Measurements from ENCODE around the gene SH2D7.

The SH2D7 gene

GRCh38 chr15:78079298-78080087, 12.9 kb upstream of the SH2D7 start:
- no peak for DNase-seq

DNA sequence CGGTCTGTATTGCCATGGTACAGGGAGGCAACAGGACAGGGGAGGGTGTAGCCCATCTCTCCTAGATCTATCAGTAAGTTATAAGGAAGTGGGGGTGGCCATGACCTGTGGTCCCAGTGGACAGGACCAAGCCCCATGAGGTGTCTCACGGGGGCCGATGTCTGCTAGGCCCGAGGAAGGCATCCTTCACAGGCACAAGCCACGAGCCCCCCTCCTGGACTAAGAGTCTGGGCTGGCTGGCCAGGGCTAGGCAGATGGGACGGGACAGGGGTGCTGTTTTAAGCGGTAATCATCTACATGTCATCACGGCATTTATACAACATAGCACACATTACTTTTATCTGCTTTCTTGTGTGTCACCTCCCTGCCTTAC, 12.3 kb upstream of the SH2D7 start:
- DNase-seq, result no peak

DNA sequence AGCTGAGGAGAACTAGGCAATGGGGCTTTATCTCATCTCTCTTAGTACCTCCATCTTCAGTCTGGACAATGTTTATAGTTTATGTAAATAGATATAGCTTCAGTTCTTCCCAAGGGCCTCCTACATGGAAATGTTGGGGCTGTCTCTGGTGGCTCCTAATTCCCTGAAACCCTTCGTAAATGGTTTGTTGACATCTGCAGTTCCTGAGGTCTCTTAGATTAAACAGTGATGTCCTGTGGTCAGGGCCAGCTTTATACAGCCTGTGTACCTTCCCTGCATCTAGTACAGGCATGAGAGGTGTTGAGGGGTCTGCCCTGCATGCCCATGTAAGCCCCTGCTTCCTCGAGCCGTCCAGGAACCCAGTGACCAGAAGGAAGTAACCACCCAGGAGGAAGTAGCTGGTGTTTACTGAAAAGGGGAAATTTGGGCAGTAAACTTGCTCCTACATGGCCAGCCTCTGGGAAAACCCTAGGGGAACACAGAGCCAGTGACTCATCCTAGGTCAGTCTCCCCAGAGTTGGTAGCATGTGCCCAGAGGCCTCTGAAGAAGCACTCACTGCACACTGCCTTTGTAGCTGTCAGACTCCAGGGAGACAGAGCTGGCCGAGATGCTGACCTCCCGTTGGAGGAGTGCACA, 10.1 kb upstream of the SH2D7 start:
- DNase-seq, result no peak

- DNase-seq, result no peak
Measured at GRCh38 chr15:78082743-78083110, 9.6 kb upstream of the SH2D7 start.

DNA sequence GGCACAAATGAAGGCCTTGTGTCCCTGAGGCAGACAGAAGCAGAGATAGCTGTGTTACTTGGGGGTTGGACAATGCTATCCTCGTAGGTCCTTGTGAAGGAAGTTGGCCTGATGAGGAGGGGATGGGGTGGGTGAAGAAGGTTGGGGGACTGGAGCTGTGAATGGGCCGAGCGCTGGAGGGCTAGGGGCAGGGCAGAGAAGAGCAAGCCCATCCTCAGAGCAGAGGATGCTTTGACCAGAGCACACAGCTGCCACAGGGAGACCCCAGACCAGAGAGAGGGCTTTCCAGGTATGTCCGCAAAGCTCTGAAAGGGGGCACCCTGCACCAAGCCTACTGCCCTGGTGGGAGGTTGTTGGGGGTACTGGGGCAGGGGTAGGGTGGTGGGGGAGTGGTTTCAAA, 9.2 kb upstream of the SH2D7 start:
- DNase-seq, result no peak

DNA sequence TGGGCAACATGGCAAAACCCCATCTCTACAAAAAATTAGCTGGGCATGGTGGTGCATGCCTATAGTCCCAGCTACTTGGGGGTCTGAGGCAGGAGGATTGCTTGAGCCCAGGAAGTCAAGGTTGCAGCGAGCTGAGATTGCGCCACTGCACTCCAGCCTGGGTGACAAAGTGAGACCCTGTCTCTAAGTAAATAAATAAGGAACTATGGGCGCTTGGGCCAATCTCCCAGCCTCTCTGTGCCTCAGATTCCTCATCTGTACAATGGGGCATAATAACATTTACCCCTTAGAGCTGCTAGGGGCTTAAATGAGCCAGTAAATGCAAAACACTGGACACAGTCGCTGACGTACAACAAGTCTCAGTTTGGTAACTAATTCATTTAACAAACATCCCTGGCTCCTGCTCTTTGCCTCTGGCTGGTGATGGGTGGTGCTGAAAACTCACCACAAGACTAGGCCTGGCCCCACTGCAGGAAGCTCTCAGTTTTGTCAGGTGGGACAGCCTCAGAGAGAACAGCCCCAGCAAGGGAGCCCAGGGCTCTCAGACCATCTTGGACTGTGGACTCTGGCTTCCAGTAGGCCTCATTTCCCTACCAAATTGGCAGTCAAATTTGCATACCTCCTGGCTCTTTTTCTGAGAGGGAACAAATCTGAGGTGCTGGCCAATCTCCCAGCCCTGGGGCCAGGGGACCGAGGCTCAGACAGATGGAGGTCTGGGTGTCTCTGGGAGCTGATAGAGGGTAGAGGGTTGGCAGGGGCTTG, 8.5 kb upstream of the SH2D7 start:
- no peak for DNase-seq

DNA sequence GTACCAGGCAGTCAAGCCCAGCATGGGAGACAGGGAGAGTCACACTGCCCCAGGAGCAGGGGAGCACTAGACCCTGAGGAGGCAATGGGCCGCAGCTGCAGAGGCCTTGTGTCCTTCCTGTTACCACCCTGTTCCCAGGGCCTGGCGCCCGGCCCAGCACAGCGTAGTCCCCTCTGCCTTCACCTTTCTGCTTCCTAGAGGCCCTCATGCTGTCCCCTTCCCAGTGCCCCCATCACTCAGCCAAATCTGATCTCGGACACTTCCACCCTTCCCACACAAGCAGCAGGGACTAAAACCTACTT, 8.0 kb upstream of the SH2D7 start:
- no peak for DNase-seq

DNA sequence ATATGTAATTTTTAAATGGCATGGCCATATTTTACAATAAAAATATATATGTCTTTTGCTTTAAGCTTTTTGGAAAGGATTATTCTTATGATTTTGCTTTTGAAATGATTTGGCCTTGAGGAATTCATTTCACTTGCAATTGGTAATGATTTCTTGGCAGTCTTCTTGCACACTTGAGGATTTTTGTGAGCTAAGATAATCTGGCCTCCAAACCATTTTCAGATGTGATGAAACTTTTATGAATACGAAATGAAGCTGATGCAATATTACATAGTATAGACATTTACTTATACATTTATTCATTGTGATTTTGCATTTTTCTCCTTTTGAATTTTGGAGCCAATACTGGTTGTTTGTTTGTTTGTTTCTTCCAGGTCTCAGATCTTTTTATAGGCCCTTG, 6.4 kb upstream of the SH2D7 start:
- DNase-seq, result no peak

DNA sequence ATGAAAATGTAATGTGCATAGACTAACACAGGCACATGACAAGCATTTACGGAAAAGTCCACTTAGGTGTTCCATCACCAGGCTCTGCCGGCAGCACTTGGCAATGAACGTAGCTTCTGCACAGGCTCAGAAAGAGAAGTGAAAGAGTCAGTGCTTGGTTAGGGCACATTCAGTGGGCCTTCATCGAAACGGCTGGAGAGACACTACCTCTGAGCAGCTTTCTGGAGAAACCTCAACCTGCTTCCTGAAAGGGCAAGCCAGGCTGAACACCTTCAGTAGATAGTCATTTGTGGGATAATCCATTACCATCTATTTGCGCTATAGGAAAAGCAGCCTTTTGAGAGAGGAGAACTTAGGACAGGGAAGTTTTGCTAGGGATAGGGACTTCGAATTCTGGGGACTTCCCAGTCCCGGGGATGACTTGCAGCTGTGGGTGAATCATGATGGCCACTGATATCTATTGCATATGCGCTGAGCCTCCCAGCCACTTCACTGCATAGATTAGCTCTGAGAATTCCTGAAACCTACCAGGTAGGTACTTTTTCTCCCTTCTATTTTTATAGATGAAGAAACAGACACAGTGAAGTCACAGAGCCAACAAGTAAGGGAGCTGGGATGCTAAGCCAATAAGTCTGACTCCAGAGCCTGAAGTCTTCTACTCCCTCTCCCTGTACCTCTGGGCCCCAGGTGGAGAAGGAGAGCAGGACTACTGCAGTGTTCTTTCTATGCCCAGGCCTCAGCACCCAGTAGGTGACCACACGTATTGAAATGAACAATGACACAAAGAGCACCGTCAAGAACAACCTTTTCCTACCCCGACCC, 4.2 kb upstream of the SH2D7 start:
- DNase-seq, result no peak

DNA sequence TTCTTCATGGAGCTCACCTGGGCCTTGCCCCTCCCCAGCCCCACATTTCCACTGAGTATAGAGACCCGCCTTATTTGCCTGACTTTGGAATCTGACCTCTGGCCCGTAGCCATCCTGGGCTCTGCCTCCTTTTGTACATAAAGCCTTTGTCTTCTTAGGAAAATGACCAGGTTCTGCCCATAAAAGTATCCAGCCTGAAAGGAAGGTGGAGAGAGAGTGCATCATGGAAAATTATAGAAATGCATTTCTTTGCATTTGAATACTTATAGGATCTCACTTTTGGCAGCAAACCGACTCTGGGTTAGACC, 3.6 kb upstream of the SH2D7 start:
- no peak for DNase-seq

- no peak for DNase-seq
Measured at GRCh38 chr15:78090422-78091063, 1.8 kb upstream of the SH2D7 start.

- no peak for DNase-seq
Measured at GRCh38 chr15:78093242-78094020, 1.1 kb downstream of the SH2D7 start.

DNA sequence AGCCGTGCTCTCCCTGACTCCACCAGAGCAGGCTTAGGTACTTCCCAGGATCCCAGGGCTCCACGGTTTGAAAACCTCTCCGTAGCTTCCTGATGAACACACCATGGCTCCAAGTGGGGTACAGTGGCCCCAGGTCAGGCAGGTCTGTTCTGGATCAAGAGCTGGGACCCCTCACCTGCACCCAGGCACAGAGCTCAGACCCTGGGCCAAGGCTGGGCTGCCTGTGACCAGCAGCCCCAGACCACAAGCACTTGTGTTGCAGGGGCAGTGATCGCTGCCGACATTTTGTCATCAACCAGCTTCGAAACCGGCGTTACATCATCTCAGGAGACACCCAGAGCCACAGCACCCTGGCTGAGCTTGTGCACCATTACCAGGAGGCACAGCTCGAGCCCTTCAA, 5.3 kb downstream of the SH2D7 start:
- no peak for DNase-seq

DNA sequence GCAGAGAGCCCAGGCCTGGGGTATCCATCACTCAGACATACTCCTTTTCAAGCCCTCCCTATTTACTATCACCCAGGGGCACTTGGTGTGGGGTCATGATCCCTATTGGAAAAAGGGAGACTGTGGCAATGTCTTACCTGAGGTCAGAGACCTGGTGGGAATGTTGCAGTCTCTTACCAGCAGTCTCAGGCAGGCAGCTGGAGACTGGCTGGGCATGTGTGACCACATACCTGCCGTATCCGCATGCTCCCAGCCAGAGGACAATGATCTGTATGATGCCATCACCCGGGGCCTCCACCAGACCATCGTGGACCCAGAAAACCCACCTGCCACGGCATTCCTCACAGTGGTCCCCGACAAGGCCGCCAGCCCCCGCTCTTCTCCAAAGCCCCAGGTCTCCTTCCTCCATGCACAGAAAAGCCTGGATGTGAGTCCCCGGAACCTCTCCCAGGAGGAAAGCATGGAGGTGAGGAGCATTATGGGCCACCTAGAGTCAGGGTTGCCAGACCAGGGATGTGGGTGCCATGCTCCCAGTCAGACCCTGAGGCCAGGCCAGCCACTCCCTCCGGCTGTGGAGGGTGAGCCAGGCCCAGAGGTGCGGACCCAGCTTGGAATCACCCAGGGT, 5.9 kb downstream of the SH2D7 start:
- no peak for DNase-seq

DNA sequence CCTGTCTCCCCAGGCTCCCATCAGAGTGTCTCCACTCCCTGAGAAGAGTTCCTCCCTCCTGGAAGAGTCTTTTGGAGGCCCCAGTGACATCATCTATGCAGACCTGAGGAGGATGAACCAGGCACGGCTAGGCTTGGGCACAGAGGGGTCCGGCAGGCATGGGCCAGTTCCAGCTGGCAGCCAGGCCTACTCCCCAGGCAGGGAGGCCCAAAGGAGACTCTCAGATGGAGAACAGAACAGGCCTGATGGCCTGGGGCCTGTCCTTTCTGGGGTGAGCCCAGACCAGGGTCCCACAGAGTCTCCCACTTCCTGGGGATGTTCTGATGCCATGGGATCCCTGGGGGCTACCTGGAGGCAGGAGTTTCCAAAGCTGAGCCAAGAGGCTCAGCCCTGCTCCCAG, 8.5 kb downstream of the SH2D7 start:
- no peak for DNase-seq

GRCh38 chr15:78101423-78102105, 9.2 kb downstream of the SH2D7 start:
- no peak for DNase-seq

DNA sequence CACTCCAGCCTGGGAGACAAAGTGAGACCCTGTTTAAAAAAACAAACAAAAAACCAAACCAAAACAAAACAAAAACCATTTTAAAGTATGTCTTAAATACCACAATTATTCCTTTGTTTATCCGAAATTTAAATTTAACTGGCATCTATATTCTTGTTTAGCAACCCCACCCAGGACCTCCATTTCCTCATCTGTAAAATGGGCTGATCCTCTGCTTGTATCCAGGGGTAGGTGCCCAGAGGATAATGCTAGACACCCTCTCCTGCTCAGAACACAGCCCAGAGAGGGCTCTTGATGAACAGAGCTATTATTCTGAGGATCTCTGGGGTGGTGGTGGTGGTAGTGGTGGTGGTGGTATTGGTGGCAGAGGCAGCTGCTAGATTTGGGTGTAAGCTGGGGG, 9.8 kb downstream of the SH2D7 start:
- DNase-seq, result no peak

- no peak for DNase-seq
Measured at GRCh38 chr15:78102741-78103140, 10.4 kb downstream of the SH2D7 start.

DNA sequence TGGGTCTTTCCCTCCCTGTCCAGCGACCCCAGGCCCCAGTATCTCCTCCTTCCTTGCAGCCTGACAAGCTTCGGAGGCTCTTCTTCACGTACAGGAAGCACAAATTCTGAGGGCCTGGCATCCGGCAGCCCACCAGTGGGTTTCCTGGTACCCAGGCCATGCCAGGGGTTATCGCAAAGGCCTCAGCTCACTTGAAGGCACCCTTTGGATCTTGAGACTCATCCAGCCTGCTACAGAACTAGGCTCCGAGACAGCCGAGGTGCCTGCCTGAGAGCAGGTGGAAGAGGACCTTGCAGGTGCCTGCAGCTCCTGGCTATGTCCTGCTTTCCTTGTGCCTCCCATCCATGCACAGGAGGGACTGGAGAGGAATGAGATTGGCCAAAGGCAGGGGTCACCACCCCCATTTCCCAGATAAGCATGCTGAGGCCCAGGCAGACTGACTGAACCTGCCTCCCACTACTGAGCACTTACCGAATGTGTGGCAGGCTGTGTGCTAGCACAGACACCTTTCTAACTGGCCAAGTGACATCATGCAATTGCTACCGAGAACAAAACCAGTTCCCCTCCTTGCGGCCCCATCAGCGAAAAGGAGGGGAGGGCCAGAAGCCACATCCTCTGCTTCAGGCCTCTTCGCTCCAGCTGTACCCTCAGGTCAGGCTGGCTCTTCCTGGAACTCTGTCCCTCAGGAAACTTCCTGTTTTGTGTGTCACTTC, 11.2 kb downstream of the SH2D7 start:
- DNase-seq, result no peak

DNA sequence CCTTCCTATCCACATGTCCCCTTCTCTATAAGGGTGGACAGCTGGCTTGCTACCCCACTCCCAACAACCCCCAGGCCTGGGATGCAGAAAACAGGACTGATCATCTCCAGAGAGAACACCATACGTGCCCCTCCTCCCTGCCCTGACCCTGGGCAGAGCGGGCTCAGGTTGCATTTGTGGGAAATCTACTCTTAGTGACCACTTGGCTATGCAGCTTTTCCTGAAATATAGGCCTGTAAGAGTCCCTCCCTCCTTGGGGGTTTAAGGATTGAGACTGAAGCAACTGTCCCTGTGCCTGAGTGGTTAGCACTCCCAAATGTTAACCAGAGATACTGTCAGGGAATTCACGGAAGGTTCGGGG, 11.7 kb downstream of the SH2D7 start:
- DNase-seq, result no peak
